ENCODE results near the gene ADAMTS17. TPM values are rescaled to one million over a fixed set of nuclear protein-coding genes. Genes with fewer than 3 reads are reported as not detected.
"Not testable (repeated sequence)": the region's sequence is repeated elsewhere in the genome, so short reads cannot be mapped to it uniquely, and the experiment has no call there.

Gene ADAMTS17
- total RNA-seq, 1 experiment from 2014 or later, result 7.7 TPM

GRCh38 chr15:99981839-99982658 is 359.7 kb downstream of the ADAMTS17 start:
- Mint-ChIP-seq H3K27ac (ENCODE audit: low read depth, unreplicated experiment) (no peak overlapping the region), H3K27me3 (ENCODE audit: insufficient read depth, unreplicated experiment) (no peaks in the 10 kb centered on the region)
- POLR2A ChIA-PET, result interaction anchor here (1.0 kb wide), 1 partner anchor 18 kb away, joined by 3 read pairs; no protein-coding TSS in a partner anchor

GRCh38 chr15:99981191-99981647 is 360.6 kb downstream of the ADAMTS17 start:
- CTCF ChIA-PET, result interaction anchor here (0.7 to 1.1 kb wide), 3 partner anchors 33 to 368 kb away, joined by 3 to 4 read pairs (median 3); no protein-coding TSS in a partner anchor
- no peak for DNase-seq (ENCODE audit: unreplicated experiment)

More at GRCh38 chr15:99981839-99982658, 359.7 kb downstream of the ADAMTS17 start:
- no peak for TF ChIP-seq CTCF (IDR thresholded peaks at IDR 0.05; ENCODE audit: unreplicated experiment)
- BruUV-seq (replicated peaks), result no TSS peak
- Mint-ChIP-seq H3K9me3 (ENCODE audit: unreplicated experiment) (no peaks in the 10 kb centered on the region), H3K36me3 (ENCODE audit: insufficient read depth, unreplicated experiment) (no peaks in the 10 kb centered on the region), H3K4me3 (ENCODE audit: unreplicated experiment) (no peak overlapping the region), H3K4me1 (ENCODE audit: insufficient read depth, unreplicated experiment) (peaks cover 16% of the 10 kb centered on the region)
- intact Hi-C loops (cut with micrococcal nuclease), result no loop called here
- CTCF ChIA-PET, result interaction anchor here (0.6 to 1.1 kb wide), 4 partner anchors 129 to 629 kb away, joined by 3 to 4 read pairs (median 4); no protein-coding TSS in a partner anchor
- DNase-seq (ENCODE audit: unreplicated experiment), result no peak

DNA sequence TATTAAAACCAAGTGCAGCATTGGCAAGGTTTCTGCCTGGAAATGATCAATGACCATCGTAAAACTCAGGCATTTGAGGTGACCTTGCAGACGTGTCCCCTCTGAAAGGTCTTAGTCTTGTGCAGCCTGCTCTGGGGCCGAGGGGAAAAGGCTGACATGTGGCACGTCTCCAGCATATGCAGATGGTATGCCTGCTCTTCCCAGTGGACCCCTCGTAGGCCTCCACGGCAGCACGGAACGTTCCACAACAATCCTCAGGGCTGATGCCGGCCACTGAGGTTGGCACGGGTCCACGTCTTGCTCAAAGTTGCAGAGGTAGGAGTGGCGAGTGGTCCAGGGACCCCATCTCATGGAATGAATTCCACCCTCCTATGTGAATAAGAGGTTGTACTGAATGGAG is 361.0 kb downstream of the ADAMTS17 start:
- TF ChIP-seq CTCF (IDR thresholded peaks at IDR 0.05; ENCODE audit: unreplicated experiment), result no peak
- POLR2A ChIA-PET, result interaction anchor here (0.6 to 1.0 kb wide), 2 partner anchors 17 to 729 kb away, joined by 3 read pairs; no protein-coding TSS in a partner anchor
- CTCF ChIA-PET, result interaction anchor here (0.7 kb wide), 1 partner anchor 33 kb away, joined by 3 read pairs; no protein-coding TSS in a partner anchor
- intact Hi-C loops (cut with micrococcal nuclease), result no loop called here
- no peaks in the 10 kb centered on the region for H3K9me3 Mint-ChIP-seq (ENCODE audit: unreplicated experiment)
- no peaks in the 10 kb centered on the region for H3K27me3 Mint-ChIP-seq (ENCODE audit: insufficient read depth, unreplicated experiment)
- H3K4me1 Mint-ChIP-seq (ENCODE audit: insufficient read depth, unreplicated experiment), result peaks cover 20% of the 10 kb centered on the region
- no TSS peak for BruUV-seq (replicated peaks)
- no peak overlapping the region for H3K27ac Mint-ChIP-seq (ENCODE audit: low read depth, unreplicated experiment)
- H3K4me3 Mint-ChIP-seq (ENCODE audit: unreplicated experiment), result no peak overlapping the region
- no peak for DNase-seq (ENCODE audit: unreplicated experiment)
- H3K36me3 Mint-ChIP-seq (ENCODE audit: insufficient read depth, unreplicated experiment), result no peaks in the 10 kb centered on the region

More at GRCh38 chr15:99981191-99981647, 360.6 kb downstream of the ADAMTS17 start:
- H3K27me3 Mint-ChIP-seq (ENCODE audit: insufficient read depth, unreplicated experiment), result no peaks in the 10 kb centered on the region
- no TSS peak for BruUV-seq (replicated peaks)
- TF ChIP-seq CTCF (IDR thresholded peaks at IDR 0.05; ENCODE audit: unreplicated experiment), result no peak
- H3K9me3 Mint-ChIP-seq (ENCODE audit: unreplicated experiment), result no peaks in the 10 kb centered on the region
- H3K4me1 Mint-ChIP-seq (ENCODE audit: insufficient read depth, unreplicated experiment), result peaks cover 19% of the 10 kb centered on the region
- POLR2A ChIA-PET, result interaction anchor here (0.6 to 1.0 kb wide), 2 partner anchors 17 to 729 kb away, joined by 3 read pairs; no protein-coding TSS in a partner anchor
- H3K27ac Mint-ChIP-seq (ENCODE audit: low read depth, unreplicated experiment), result no peak overlapping the region
- H3K4me3 Mint-ChIP-seq (ENCODE audit: unreplicated experiment), result no peak overlapping the region
- intact Hi-C loops (cut with micrococcal nuclease), result no loop called here
- no peaks in the 10 kb centered on the region for H3K36me3 Mint-ChIP-seq (ENCODE audit: insufficient read depth, unreplicated experiment)

GRCh38 chr15:99979886-99980285 is 361.9 kb downstream of the ADAMTS17 start:
- H3K4me1 Mint-ChIP-seq (ENCODE audit: insufficient read depth, unreplicated experiment), result peaks cover 20% of the 10 kb centered on the region
- H3K36me3 Mint-ChIP-seq (ENCODE audit: insufficient read depth, unreplicated experiment); H3K27ac Mint-ChIP-seq (ENCODE audit: low read depth, unreplicated experiment); H3K4me3 Mint-ChIP-seq (ENCODE audit: unreplicated experiment); BruUV-seq (replicated peaks); CTCF ChIA-PET; H3K9me3 Mint-ChIP-seq (ENCODE audit: unreplicated experiment); H3K27me3 Mint-ChIP-seq (ENCODE audit: insufficient read depth, unreplicated experiment); POLR2A ChIA-PET; DNase-seq (ENCODE audit: unreplicated experiment): not testable (repeated sequence)
- intact Hi-C loops (cut with micrococcal nuclease), result loop anchor here (5.0 kb wide), 1 partner anchor 357 kb away; no protein-coding TSS in a partner anchor

Data from MCF 10A (cell line).